ENCODE data around the gene PSRC1. TPM values are rescaled to one million over a fixed set of nuclear protein-coding genes. Genes with fewer than 3 reads are reported as not detected.

Gene PSRC1
- total and polyA plus RNA-seq, 2 of the 8 experiments (the other 6 are each of a cell fraction or from before 2014, with no cell fraction given): 56.1 to 67.3 TPM

DNA sequence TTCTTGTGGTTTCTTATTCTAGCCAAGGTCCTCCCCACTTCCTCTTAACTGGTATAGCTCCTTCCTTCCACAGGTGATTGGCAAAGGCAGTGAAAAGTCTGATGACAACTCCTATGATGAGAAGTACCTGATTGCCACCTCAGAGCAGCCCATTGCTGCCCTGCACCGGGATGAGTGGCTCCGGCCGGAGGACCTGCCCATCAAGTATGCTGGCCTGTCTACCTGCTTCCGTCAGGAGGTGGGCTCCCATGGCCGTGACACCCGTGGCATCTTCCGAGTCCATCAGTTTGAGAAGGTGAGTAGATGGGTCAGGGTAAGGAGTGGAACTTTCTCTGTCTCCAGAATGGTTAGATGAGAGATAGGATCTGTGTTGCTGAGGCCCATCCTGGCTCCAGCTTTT, 47.8 kb downstream of the PSRC1 start:
- Histone ChIP-seq H3K9me3 (ENCODE audit: insufficient read depth in 2 of 2, low read depth in 1 of 2, low read length in 1 of 2) (no peaks in the 10 kb centered on the region), H3K79me1 (ENCODE audit: low read depth, low read length) (0 out of 2 replicates have a peak, but pooled peaks cover 2% of the 10 kb centered on the region), H3K18ac (ENCODE audit: extremely low read depth, low read length) (no peak overlapping the region), H3K27me3 (replicated peaks in 1 of 4; ENCODE audit: control insufficient read depth in 3 of 4, extremely low read depth in 1 of 4, insufficient read depth in 3 of 4, low read length in 3 of 4) (no peaks in the 10 kb centered on the region), H2BK5ac (ENCODE audit: low read depth, low read length) (no peak overlapping the region), H3K14ac (ENCODE audit: insufficient read length) (no peak overlapping the region), H4K5ac (ENCODE audit: insufficient read length, low read depth, low read length) (no peak overlapping the region), H2AK5ac (ENCODE audit: low read depth, low read length) (no peak overlapping the region), H3K79me2 (ENCODE audit: control insufficient read depth in 1 of 2, insufficient read depth in 2 of 2, low read length in 2 of 2) (peaks cover 0 to 6% of the 10 kb centered on the region in 2 experiments; a peak in 1 of 4 replicates), H3K9ac (replicated peaks in 1 of 4; ENCODE audit: extremely low read depth in 1 of 4, low read depth in 3 of 4, low read length in 3 of 4) (no peak overlapping the region), H3K36me3 (ENCODE audit: control insufficient read depth in 2 of 4, insufficient read depth in 4 of 4, low read length in 3 of 4) (peaks cover 17 to 85% (median 52%) of the 10 kb centered on the region in 4 experiments), H2BK15ac (ENCODE audit: low read length) (no peak overlapping the region), H2BK120ac (replicated peaks; ENCODE audit: low read depth, low read length) (no peak overlapping the region), H2AFZ (ENCODE audit: low read length) (no peak overlapping the region), H3K4me3 (ENCODE audit: extremely low read depth in 1 of 4, insufficient read depth in 2 of 4, low read depth in 3 of 4, low read length in 4 of 4) (no peak overlapping the region), H2BK20ac (ENCODE audit: low read length) (no peak overlapping the region), H2BK12ac (ENCODE audit: low read depth, low read length) (no peak overlapping the region), H3K4me1 (replicated peaks in 1 of 4; ENCODE audit: control insufficient read depth in 3 of 4, insufficient read depth in 4 of 4, low read length in 3 of 4) (peaks cover 14 to 34% (median 28%) of the 10 kb centered on the region in 4 experiments), H4K20me1 (replicated peaks in 1 of 2; ENCODE audit: control insufficient read depth in 1 of 2, insufficient read depth in 2 of 2, low read length in 2 of 2) (no peaks in the 10 kb centered on the region), H4K8ac (ENCODE audit: extremely low read depth, insufficient read depth, low read length) (no peak overlapping the region), H3K4me2 (ENCODE audit: insufficient read depth in 1 of 2, low read depth in 2 of 2, low read length in 2 of 2) (no peak overlapping the region), H3K23ac (ENCODE audit: insufficient read length) (no peak overlapping the region), H3K27ac (ENCODE audit: low read depth, low read length) (no peak overlapping the region), H3K4ac (replicated peaks; ENCODE audit: insufficient read length, low read depth, low read length) (no peak overlapping the region), H4K91ac (replicated peaks; ENCODE audit: insufficient read length, low read length) (no peak overlapping the region), H3K23me2 (ENCODE audit: low read depth, low read length) (0 out of 2 replicates have a peak, but pooled peaks cover 3% of the 10 kb centered on the region), H3K56ac (replicated peaks; ENCODE audit: insufficient read length, low read depth, low read length) (no peak overlapping the region)
- FAIRE-seq (no peak), DNase-seq (ENCODE audit: low read depth in 1 of 2, low spot score in 2 of 2) (no peak)
- POLR2A ChIA-PET (ENCODE audit: partially characterized antibody): interaction anchor here (0.6 to 15.9 kb wide), 3 partner anchors 17 to 86 kb away, joined by 3 to 252 read pairs (median 5); partner anchors contain the start of gene CELSR2
- 94% methylated on average over 7 of the region's 7 CpGs; no CpG with 5 or more reads in 1 of the 2 experiments for WGBS, 2 experiments (ENCODE audit: extremely low coverage in 1 of 2, insufficient coverage in 1 of 2, insufficient read length in 1 of 2, insufficient replicate concordance in 2 of 2, low coverage in 1 of 2, low lambda C conversion rate in 2 of 2, missing lambda C conversion rate in 1 of 2)
- TF ChIP-seq CHD1 (IDR thresholded peaks at IDR 0.05; ENCODE audit: low read depth, low read length) (no peak), KDM1A (IDR thresholded peaks at IDR 0.05; ENCODE audit: borderline replicate concordance, low read length) (no peak), POU5F1 (IDR thresholded peaks at IDR 0.05; ENCODE audit: low read depth, low read length) (no peak), ZNF274 (IDR thresholded peaks at IDR 0.05; ENCODE audit: borderline replicate concordance, extremely low read depth, low read length) (no peak), SUZ12 (IDR thresholded peaks at IDR 0.05; ENCODE audit: low read length) (no peak), MAFK (IDR thresholded peaks at IDR 0.05; ENCODE audit: low read depth, low read length) (no peak), HDAC2 (IDR thresholded peaks at IDR 0.05; ENCODE audit: borderline replicate concordance in 1 of 2, low read depth in 2 of 2, low read length in 2 of 2) (no peak), RXRA (IDR thresholded peaks at IDR 0.05; ENCODE audit: insufficient read depth, low read depth, low read length) (no peak), TEAD4 (IDR thresholded peaks at IDR 0.05; ENCODE audit: low read depth, low read length) (no peak)
- CTCF ChIA-PET (ENCODE audit: partially characterized antibody): interaction anchor here (1.1 to 28.7 kb wide), 5 partner anchors 11 to 244 kb away, joined by 3 to 651 read pairs (median 95); partner anchors contain the start of genes CELSR2 and SARS1
